ENCODE data around the gene MBD1.

MBD1 gene

GRCh38 chr18:50274044-50274442 is 7.3 kb downstream of the MBD1 start:
- Histone ChIP-seq H3K4me3 (replicated peaks; ENCODE audit: insufficient read depth, low read length) (no peak overlapping the region), H3K27ac (replicated peaks) (no peak overlapping the region), H3K27me3 (ENCODE audit: insufficient read depth, poor library complexity, severe bottlenecking) (no peaks in the 10 kb centered on the region)
- no peak for DNase-seq (ENCODE audit: low read depth in 1 of 2, low spot score in 1 of 2)
- TF ChIP-seq CTCF (IDR thresholded peaks at IDR 0.05; ENCODE audit: insufficient read depth, low read length) (no peak), GABPA (IDR thresholded peaks at IDR 0.05; ENCODE audit: low read depth) (no peak), POLR2AphosphoS5 (IDR thresholded peaks at IDR 0.05; ENCODE audit: low read depth) (no peak), REST (IDR thresholded peaks at IDR 0.05; ENCODE audit: insufficient replicate concordance, low read depth) (no peak), SPI1 (IDR thresholded peaks at IDR 0.05; ENCODE audit: borderline replicate concordance, low read depth) (no peak)

GRCh38 chr18:50273203-50274043 is 7.9 kb downstream of the MBD1 start:
- H3K27ac ChIP-seq (replicated peaks): no peak overlapping the region
- DNase-seq (ENCODE audit: low read depth in 1 of 2, low spot score in 1 of 2): no peak
- H3K27me3 ChIP-seq (ENCODE audit: insufficient read depth, poor library complexity, severe bottlenecking): no peaks in the 10 kb centered on the region
- TF ChIP-seq POLR2AphosphoS5 (IDR thresholded peaks at IDR 0.05; ENCODE audit: low read depth) (no peak), GABPA (IDR thresholded peaks at IDR 0.05; ENCODE audit: low read depth) (no peak), CTCF (IDR thresholded peaks at IDR 0.05; ENCODE audit: insufficient read depth, low read length) (no peak), REST (IDR thresholded peaks at IDR 0.05; ENCODE audit: insufficient replicate concordance, low read depth) (no peak)
- no peak overlapping the region for H3K4me3 ChIP-seq (replicated peaks; ENCODE audit: insufficient read depth, low read length)

- Histone ChIP-seq H3K27ac (replicated peaks) (no peak overlapping the region), H3K27me3 (ENCODE audit: insufficient read depth, poor library complexity, severe bottlenecking) (no peaks in the 10 kb centered on the region), H3K4me3 (replicated peaks; ENCODE audit: insufficient read depth, low read length) (no peak overlapping the region)
- DNase-seq (ENCODE audit: low read depth in 1 of 2, low spot score in 1 of 2): no peak
- no peak for TF ChIP-seq CTCF (IDR thresholded peaks at IDR 0.05; ENCODE audit: insufficient read depth, low read length)
- TF ChIP-seq GABPA (IDR thresholded peaks at IDR 0.05; ENCODE audit: low read depth): no peak
- TF ChIP-seq REST (IDR thresholded peaks at IDR 0.05; ENCODE audit: insufficient replicate concordance, low read depth): no peak
- no peak for TF ChIP-seq SPI1 (IDR thresholded peaks at IDR 0.05; ENCODE audit: borderline replicate concordance, low read depth)
- no peak for TF ChIP-seq POLR2AphosphoS5 (IDR thresholded peaks at IDR 0.05; ENCODE audit: low read depth)
Measured at GRCh38 chr18:50272568-50272967, 8.8 kb downstream of the MBD1 start.

Measured in HL-60 (cell line).